Gastroesophageal sphincter (tissue), 3 donors: ENCODE results near the gene RAB8A.
A peak's percentile ranks its signal among the peaks of the same experiment; 100 is the strongest.

Experiments used
- CTCF ChIP-seq, 4 experiments: fragments of 200-600 bp in 2 of 4; fragments of 450-650 bp in 2 of 4; sonication (generic) in 1 of 4; IDR thresholded peaks; one replicate each; pipeline ENCODE4 v1.5.1; 2017 to 2019; ENCODE audit warnings: antibody characterized with exemption in 4 of 4, mild to moderate bottlenecking in 2 of 4, moderate library complexity in 2 of 4
- EP300 ChIP-seq: sonication (generic); formaldehyde crosslinking; IDR thresholded peaks from one replicate; pipeline ENCODE4 v1.6.1; 2017; ENCODE audit warnings: antibody characterized with exemption, mild to moderate bottlenecking

GRCh38 chr19:16067205-16067938 lies 44.3 kb upstream of the RAB8A start:
- peak in 1 of 4 experiments; percentile 1 for TF ChIP-seq CTCF (IDR thresholded peaks at IDR 0.05)
- TF ChIP-seq EP300, result no peak
